ENCODE measurements around the gene GMPS. TPM values are rescaled to one million over a fixed set of nuclear protein-coding genes. Genes with fewer than 3 reads are reported as not detected.

The GMPS gene
- total RNA-seq, 1 experiment from 2014 or later = 136 TPM

- TF ChIP-seq ERG (CRISPR knock-in tag; IDR thresholded peaks at IDR 0.05) (no peak), MYBL2 (CRISPR knock-in tag; IDR thresholded peaks at IDR 0.05) (peak; percentile 74; the same call in 1 of the 2 replicates), ZNF512 (CRISPR knock-in tag; IDR thresholded peaks at IDR 0.05; ENCODE audit: borderline replicate concordance) (no peak), ZNF232 (CRISPR knock-in tag; IDR thresholded peaks at IDR 0.05) (0 out of 2 replicates have a peak, but pooled peaks have one; percentile 43), RELA (CRISPR knock-in tag; IDR thresholded peaks at IDR 0.05; ENCODE audit: borderline replicate concordance) (0 out of 2 replicates have a peak, but pooled peaks have one; percentile 3), NR1H2 (CRISPR knock-in tag; IDR thresholded peaks at IDR 0.05) (no peak), HMGA2 (CRISPR knock-in tag; IDR thresholded peaks at IDR 0.05) (no peak), SP1 (CRISPR knock-in tag; conservative IDR thresholded peaks at IDR 0.05) (peak; percentile 22; the same call in 1 of the 2 replicates), IRF2 (CRISPR knock-in tag; IDR thresholded peaks at IDR 0.05; ENCODE audit: borderline replicate concordance, low read depth) (no peak), CREB1 (CRISPR knock-in tag; IDR thresholded peaks at IDR 0.05) (no peak), ZNF423 (CRISPR knock-in tag; IDR thresholded peaks at IDR 0.05) (no peak), SOX15 (CRISPR knock-in tag; IDR thresholded peaks at IDR 0.05) (no peak), ATF1 (CRISPR knock-in tag; IDR thresholded peaks at IDR 0.05) (no peak), USF2 (CRISPR knock-in tag; IDR thresholded peaks at IDR 0.05) (no peak), TEAD4 (CRISPR knock-in tag; IDR thresholded peaks at IDR 0.05) (no peak), PRDM15 (CRISPR knock-in tag; IDR thresholded peaks at IDR 0.05) (no peak; the same call in 1 of the 2 replicates), ZBTB21 (CRISPR knock-in tag; IDR thresholded peaks at IDR 0.05; ENCODE audit: borderline replicate concordance) (no peak), ZNF138 (CRISPR knock-in tag; conservative IDR thresholded peaks at IDR 0.05) (no peak), NR3C1 (CRISPR knock-in tag; conservative IDR thresholded peaks at IDR 0.05; ENCODE audit: low read depth) (no peak), GTF2I (CRISPR knock-in tag; conservative IDR thresholded peaks at IDR 0.05) (no peak), MXD4 (CRISPR knock-in tag; IDR thresholded peaks at IDR 0.05; ENCODE audit: borderline replicate concordance) (no peak), ZNF317 (CRISPR knock-in tag; IDR thresholded peaks at IDR 0.05; ENCODE audit: borderline replicate concordance, low read depth) (no peak), ZNF425 (CRISPR knock-in tag; conservative IDR thresholded peaks at IDR 0.05) (no peak), OVOL2 (CRISPR knock-in tag; IDR thresholded peaks at IDR 0.05; ENCODE audit: borderline replicate concordance) (no peak), ZNF396 (CRISPR knock-in tag; IDR thresholded peaks at IDR 0.05; ENCODE audit: borderline replicate concordance) (no peak)
- TF ChIP-seq, protein P1, sequence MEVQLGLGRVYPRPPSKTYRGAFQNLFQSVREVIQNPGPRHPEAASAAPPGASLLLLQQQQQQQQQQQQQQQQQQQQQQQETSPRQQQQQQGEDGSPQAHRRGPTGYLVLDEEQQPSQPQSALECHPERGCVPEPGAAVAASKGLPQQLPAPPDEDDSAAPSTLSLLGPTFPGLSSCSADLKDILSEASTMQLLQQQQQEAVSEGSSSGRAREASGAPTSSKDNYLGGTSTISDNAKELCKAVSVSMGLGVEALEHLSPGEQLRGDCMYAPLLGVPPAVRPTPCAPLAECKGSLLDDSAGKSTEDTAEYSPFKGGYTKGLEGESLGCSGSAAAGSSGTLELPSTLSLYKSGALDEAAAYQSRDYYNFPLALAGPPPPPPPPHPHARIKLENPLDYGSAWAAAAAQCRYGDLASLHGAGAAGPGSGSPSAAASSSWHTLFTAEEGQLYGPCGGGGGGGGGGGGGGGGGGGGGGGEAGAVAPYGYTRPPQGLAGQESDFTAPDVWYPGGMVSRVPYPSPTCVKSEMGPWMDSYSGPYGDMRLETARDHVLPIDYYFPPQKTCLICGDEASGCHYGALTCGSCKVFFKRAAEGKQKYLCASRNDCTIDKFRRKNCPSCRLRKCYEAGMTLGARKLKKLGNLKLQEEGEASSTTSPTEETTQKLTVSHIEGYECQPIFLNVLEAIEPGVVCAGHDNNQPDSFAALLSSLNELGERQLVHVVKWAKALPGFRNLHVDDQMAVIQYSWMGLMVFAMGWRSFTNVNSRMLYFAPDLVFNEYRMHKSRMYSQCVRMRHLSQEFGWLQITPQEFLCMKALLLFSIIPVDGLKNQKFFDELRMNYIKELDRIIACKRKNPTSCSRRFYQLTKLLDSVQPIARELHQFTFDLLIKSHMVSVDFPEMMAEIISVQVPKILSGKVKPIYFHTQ (CRISPR knock-in tag; IDR thresholded peaks at IDR 0.05) = no peak
- TF ChIP-seq, protein P2, sequence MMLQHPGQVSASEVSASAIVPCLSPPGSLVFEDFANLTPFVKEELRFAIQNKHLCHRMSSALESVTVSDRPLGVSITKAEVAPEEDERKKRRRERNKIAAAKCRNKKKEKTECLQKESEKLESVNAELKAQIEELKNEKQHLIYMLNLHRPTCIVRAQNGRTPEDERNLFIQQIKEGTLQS (CRISPR knock-in tag; conservative IDR thresholded peaks at IDR 0.05) = no peak
These were observed 695 bp downstream of the GMPS start (continued) for GRCh38 chr3:155870945-155871745.
